Measurements from ENCODE around the gene NF2.

NF2 gene

GRCh38 chr22:29726512-29727130 is 123.2 kb downstream of the NF2 start:
- Histone ChIP-seq H3K9me3 (ENCODE audit: control insufficient read depth, low read length) (no peaks in the 10 kb centered on the region), H2AFZ (no peak overlapping the region), H3K79me2 (no peaks in the 10 kb centered on the region), H3K27ac (no peak overlapping the region), H3K4me3 (ENCODE audit: low read depth, low read length) (no peak overlapping the region), H3K36me3 (ENCODE audit: control insufficient read depth, insufficient read depth, low read length) (no peaks in the 10 kb centered on the region), H3K9ac (no peak overlapping the region), H3K4me1 (no peaks in the 10 kb centered on the region), H3K4me2 (ENCODE audit: low read length) (no peak overlapping the region), H3K27me3 (ENCODE audit: control insufficient read depth, insufficient read depth, low read length) (no peaks in the 10 kb centered on the region)
- no peak for TF ChIP-seq CTCF (IDR thresholded peaks at IDR 0.05)

- H3K4me2 ChIP-seq (ENCODE audit: low read length), result no peak overlapping the region
- no peak overlapping the region for H3K4me3 ChIP-seq (ENCODE audit: low read depth, low read length)
- no peaks in the 10 kb centered on the region for H3K36me3 ChIP-seq (ENCODE audit: control insufficient read depth, insufficient read depth, low read length)
- H3K4me1 ChIP-seq, result no peaks in the 10 kb centered on the region
- H3K79me2 ChIP-seq, result no peaks in the 10 kb centered on the region
- no peak overlapping the region for H3K27ac ChIP-seq
- no peaks in the 10 kb centered on the region for H3K27me3 ChIP-seq (ENCODE audit: control insufficient read depth, insufficient read depth, low read length)
- TF ChIP-seq CTCF (IDR thresholded peaks at IDR 0.05), result no peak
- H3K9me3 ChIP-seq (ENCODE audit: control insufficient read depth, low read length), result no peaks in the 10 kb centered on the region
- no peak overlapping the region for H2AFZ ChIP-seq
- H3K9ac ChIP-seq, result no peak overlapping the region
Observed at GRCh38 chr22:29727131-29727523, 123.7 kb downstream of the NF2 start.

- no peak overlapping the region for H2AFZ ChIP-seq
- no peaks in the 10 kb centered on the region for H3K9me3 ChIP-seq (ENCODE audit: control insufficient read depth, low read length)
- TF ChIP-seq CTCF (IDR thresholded peaks at IDR 0.05), result no peak
- no peaks in the 10 kb centered on the region for H3K79me2 ChIP-seq
- H3K27ac ChIP-seq, result no peak overlapping the region
- H3K4me2 ChIP-seq (ENCODE audit: low read length), result no peak overlapping the region
- H3K4me3 ChIP-seq (ENCODE audit: low read depth, low read length), result no peak overlapping the region
- H3K36me3 ChIP-seq (ENCODE audit: control insufficient read depth, insufficient read depth, low read length), result no peaks in the 10 kb centered on the region
- no peak overlapping the region for H3K9ac ChIP-seq
- no peaks in the 10 kb centered on the region for H3K27me3 ChIP-seq (ENCODE audit: control insufficient read depth, insufficient read depth, low read length)
- H3K4me1 ChIP-seq, result no peaks in the 10 kb centered on the region
Observed at GRCh38 chr22:29729161-29729560, 125.7 kb downstream of the NF2 start.

GRCh38 chr22:29731058-29731850 is 127.8 kb downstream of the NF2 start:
- Histone ChIP-seq H3K27me3 (ENCODE audit: control insufficient read depth, insufficient read depth, low read length) (no peaks in the 10 kb centered on the region), H2AFZ (no peak overlapping the region), H3K9ac (no peak overlapping the region), H3K36me3 (ENCODE audit: control insufficient read depth, insufficient read depth, low read length) (no peaks in the 10 kb centered on the region), H3K4me3 (ENCODE audit: low read depth, low read length) (no peak overlapping the region), H3K4me1 (no peaks in the 10 kb centered on the region), H3K4me2 (ENCODE audit: low read length) (no peak overlapping the region), H3K79me2 (no peaks in the 10 kb centered on the region), H3K27ac (no peak overlapping the region), H3K9me3 (ENCODE audit: control insufficient read depth, low read length) (no peaks in the 10 kb centered on the region)
- TF ChIP-seq CTCF (IDR thresholded peaks at IDR 0.05), result no peak
